ENCODE results near the gene KLHL3. TPM values are rescaled to one million over a fixed set of nuclear protein-coding genes. Genes with fewer than 3 reads are reported as not detected.

KLHL3 gene
- total RNA-seq, 6 experiments from 2014 or later, result 0.25 to 1.3 (median 0.53) TPM

GRCh38 chr5:137617528-137618205, 118.2 kb downstream of the KLHL3 start:
- Mint-ChIP-seq H3K4me3 (no peak overlapping the region), H3K9me3 (no peaks in the 10 kb centered on the region), H3K36me3 (ENCODE audit: low read depth) (no peaks in the 10 kb centered on the region), H3K27ac (no peak overlapping the region), H3K27me3 (ENCODE audit: insufficient read depth) (peaks cover 2% of the 10 kb centered on the region; the same call in 1 of the 2 replicates), H3K4me1 (ENCODE audit: low read depth) (peaks cover 69% of the 10 kb centered on the region)
- DNase-seq, result peak; percentile 58
- TF ChIP-seq CTCF (IDR thresholded peaks at IDR 0.05), result no peak

- Mint-ChIP-seq H3K4me1 (ENCODE audit: low read depth) (peaks cover 56% of the 10 kb centered on the region), H3K9me3 (no peaks in the 10 kb centered on the region), H3K27ac (no peak overlapping the region), H3K27me3 (ENCODE audit: insufficient read depth) (peaks cover 2% of the 10 kb centered on the region; the same call in 1 of the 2 replicates), H3K36me3 (ENCODE audit: low read depth) (peaks cover under 1% of the 10 kb centered on the region; the same call in 1 of the 2 replicates), H3K4me3 (no peak overlapping the region)
- no peak for TF ChIP-seq CTCF (IDR thresholded peaks at IDR 0.05)
- no peak for DNase-seq
These were observed 119.8 kb downstream of the KLHL3 start for GRCh38 chr5:137616046-137616445.

GRCh38 chr5:137615171-137615775, 120.6 kb downstream of the KLHL3 start:
- no peaks in the 10 kb centered on the region for H3K9me3 Mint-ChIP-seq

GRCh38 chr5:137613554-137614265, 122.2 kb downstream of the KLHL3 start:
- no peak overlapping the region for H3K4me3 Mint-ChIP-seq

More at GRCh38 chr5:137615171-137615775, 120.6 kb downstream of the KLHL3 start:
- H3K4me3 Mint-ChIP-seq, result no peak overlapping the region
- no peak for TF ChIP-seq CTCF (IDR thresholded peaks at IDR 0.05)
- peaks cover 58% of the 10 kb centered on the region for H3K4me1 Mint-ChIP-seq (ENCODE audit: low read depth)
- peaks cover 5% of the 10 kb centered on the region; the same call in 1 of the 2 replicates for H3K36me3 Mint-ChIP-seq (ENCODE audit: low read depth)
- DNase-seq, result no peak
- H3K27me3 Mint-ChIP-seq (ENCODE audit: insufficient read depth), result peaks cover 2% of the 10 kb centered on the region; the same call in 1 of the 2 replicates
- no peak overlapping the region for H3K27ac Mint-ChIP-seq

More at GRCh38 chr5:137613554-137614265, 122.2 kb downstream of the KLHL3 start:
- Mint-ChIP-seq H3K36me3 (ENCODE audit: low read depth) (peaks cover 5% of the 10 kb centered on the region; the same call in 1 of the 2 replicates), H3K4me1 (ENCODE audit: low read depth) (peaks cover 58% of the 10 kb centered on the region), H3K9me3 (no peaks in the 10 kb centered on the region), H3K27me3 (ENCODE audit: insufficient read depth) (peaks cover 2% of the 10 kb centered on the region; the same call in 1 of the 2 replicates), H3K27ac (no peak overlapping the region)
- no peak for DNase-seq
- no peak for TF ChIP-seq CTCF (IDR thresholded peaks at IDR 0.05)

Data from HFFc6 (cell line).